H1 (cell line): ENCODE measurements around the gene SIAH3. TPM values are rescaled to one million over a fixed set of nuclear protein-coding genes. Genes with fewer than 3 reads are reported as not detected.

Source experiments
- CEBPB ChIP-seq: IDR thresholded peaks from 2 replicates; pipeline ENCODE4 v1.6.1; 2012; ENCODE audit warnings: low read depth, low read length
- CREB1 ChIP-seq: IDR thresholded peaks from 2 replicates; pipeline ENCODE4 v1.6.1; 2012; ENCODE audit warnings: inconsistent platforms
- SUZ12 ChIP-seq: fragments of 200-600 bp; sonication (generic); IDR thresholded peaks from 2 replicates; pipeline ENCODE4 v1.6.1; 2012; ENCODE audit warnings: mild to moderate bottlenecking, inconsistent platforms, low read length, moderate library complexity, mixed read lengths
- polyA plus RNA-seq, 7 experiments: library from polyadenylated mRNA; depleted of rRNA in 3 of 7; stranded (reverse) in 5 of 7; unstranded in 2 of 7; fragments of >200 nt in 5 of 7; fragments of 200-250 nt in 2 of 7; gene quantifications; 1 replicate in 5 of 7; 2 replicates in 1 of 7; 4 replicates in 1 of 7; pipeline versions ENCODE4 v1.2.1 to v1.2.3, GENCODE V29; 2011 to 2013; ENCODE audit warnings: missing spikeins in 2 of 7, mixed read lengths in 2 of 7
- total RNA-seq: library from RNA; stranded (reverse); fragmentation: NEBNext Ultra II Directional; extraction: Animal tissue kit (Norgen Biotek cat#: 25700); gene quantifications from 2 replicates; pipeline ENCODE4 v1.2.1, GENCODE V29; 2021

Gene SIAH3
- total and polyA plus RNA-seq, 2 of the 8 experiments (the other 6 are each of a cell fraction or from before 2014, with no cell fraction given) = 0.15 to 0.17 TPM

- no peak for TF ChIP-seq SUZ12
- TF ChIP-seq CREB1 = no peak
- no peak for TF ChIP-seq CEBPB
Observed at GRCh38 chr13:45798851-45799250, 52.7 kb downstream of the SIAH3 start (continued).
